HG03039 (cell line): ENCODE measurements around the gene PCSK6.

Experiments used
- ATAC-seq: cut with Tn5 transposase; IDR thresholded peaks from one replicate; pipeline ENCODE4 v1.9.1; 2021; ENCODE audit warnings: mild to moderate bottlenecking, moderate library complexity; ENCODE audit not compliant: unreplicated experiment

Gene PCSK6

DNA sequence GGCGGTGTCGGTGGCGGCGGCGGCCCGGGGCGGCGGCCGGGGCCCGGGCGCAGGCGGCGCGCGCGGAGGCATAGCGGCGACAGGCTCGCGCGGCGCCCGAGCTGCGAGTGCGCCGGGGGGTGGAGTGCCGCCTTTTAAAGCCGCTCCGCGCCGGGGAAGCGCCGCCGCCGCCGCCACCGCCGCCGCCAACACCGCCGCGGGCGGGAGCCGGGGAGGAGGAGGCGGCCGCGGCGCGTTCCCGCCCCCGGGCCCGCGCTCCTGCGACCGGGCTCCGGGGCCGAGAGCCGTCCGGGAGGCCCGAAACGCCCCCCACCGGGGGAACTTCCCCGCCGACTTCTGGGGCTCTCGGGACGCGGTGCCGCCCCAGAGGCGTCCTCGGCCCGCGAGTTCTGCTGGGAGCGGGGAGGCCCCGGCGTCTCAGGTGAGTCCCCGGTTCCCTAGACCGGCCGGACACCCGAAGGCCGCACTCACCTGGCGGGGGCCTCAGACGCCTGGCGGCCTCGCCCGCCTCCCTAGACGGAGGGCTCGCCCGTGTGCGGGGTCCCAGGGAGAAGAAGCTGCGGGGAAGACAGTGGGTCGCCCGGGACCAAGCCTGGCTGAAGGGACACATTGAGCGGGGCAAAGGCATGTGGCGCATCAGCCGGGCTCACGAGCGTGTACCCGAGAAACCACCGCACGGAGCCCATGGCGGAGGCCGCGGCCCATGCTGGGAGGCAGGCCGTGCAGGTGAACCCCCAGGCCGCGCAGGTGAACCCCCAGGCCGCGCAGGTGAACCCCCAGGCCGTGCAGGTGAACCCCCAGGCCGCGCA is at the start of gene PCSK6:
PCSK6 (minus strand) TSS at position 109 of the 809 bp plus-strand sequence; CDS start at position 72, 37 bp downstream.
- ATAC-seq = no peak

DNA sequence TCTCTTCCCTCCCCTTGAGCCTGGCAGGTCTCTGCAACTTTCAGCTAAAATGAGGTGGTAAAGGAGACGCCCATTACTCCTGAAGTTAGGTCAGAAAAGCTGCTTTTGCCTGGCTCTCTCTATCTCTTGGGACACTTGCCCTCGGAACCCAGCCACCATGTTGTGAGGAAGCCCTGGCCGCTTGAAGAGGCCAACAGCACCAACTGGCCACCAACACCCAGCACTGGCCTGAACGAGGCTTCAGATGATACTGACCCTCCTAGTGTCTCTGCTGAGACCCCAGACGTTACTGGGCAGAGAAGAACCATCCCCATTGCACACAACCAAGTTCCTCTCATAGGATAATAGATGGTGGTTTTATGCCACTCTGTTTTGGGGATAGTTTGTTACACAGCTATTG is 49.5 kb upstream of the PCSK6 start:
- no peak for ATAC-seq

DNA sequence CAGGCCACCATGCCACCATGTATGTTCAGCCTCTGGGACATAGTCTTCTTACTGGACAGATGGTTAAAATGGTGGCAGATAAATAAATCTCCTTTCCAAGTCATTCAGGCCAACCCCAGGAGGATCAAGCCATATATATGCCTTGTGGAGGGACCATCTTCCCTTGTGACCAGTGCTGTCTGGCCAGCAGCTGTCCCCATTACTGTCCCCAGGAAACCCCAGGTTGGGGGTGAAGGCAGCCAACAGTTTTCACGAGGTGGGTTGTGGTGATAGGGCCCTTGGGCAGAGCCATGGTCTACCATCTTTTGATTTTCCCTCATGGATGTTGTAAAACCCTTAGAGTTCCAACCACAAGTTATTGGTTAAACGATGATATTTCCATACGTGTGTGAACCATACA is 48.7 kb upstream of the PCSK6 start:
- ATAC-seq = no peak

DNA sequence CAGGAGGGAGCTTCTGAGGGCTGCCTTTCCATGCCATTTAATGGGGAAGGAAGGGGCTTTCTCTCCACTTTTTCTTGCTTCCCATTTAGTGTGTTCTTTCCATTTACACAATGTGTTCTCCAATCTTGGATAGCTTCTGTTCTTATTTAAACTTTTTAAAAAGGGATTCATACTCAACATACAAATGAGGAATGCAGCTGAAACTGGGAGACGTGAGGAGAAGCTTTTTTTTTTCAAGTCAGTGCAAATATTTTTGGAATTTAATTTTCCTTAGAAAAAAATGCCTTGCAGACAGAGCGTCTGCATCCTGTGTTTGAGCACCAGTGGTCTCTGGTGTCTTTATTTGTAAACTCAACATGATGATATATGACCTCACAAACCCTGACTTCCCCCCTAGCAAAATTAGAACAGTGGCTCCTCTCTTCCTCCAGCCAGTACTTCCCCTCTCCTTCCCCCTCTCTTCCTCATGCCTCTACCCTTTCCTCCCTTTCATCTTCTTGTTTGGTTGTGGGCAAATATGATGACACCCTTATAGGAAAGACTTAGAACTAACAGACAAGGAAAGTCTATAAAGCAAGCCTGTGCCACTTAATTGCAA is 48.1 kb upstream of the PCSK6 start:
- no peak for ATAC-seq

DNA sequence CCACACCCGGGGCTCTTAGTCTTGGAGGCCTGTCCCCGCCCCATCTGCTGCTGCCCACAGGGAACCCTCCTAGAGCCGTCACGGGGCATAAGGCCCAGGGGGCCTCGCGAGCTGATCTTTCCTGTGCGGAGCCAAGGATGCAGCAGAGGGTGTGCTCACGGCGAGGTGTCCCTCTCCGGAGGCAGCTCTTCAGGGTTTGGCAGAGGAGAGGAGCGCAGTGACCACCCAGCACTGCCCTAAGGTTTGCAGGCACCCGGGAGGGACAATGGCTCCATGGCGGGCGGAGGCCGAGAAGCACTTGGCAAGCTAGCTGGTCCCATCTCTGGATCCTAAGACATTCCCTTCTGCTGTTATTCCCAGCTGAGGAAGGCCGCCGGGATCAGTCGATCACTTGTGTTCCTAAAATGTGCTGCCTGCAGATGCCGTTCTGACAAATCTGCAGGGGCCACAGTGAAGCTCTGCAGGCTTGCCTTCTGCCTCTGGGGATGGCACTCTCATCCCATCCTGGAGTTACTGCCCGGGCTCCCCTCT is 47.4 kb upstream of the PCSK6 start:
- ATAC-seq = no peak

DNA sequence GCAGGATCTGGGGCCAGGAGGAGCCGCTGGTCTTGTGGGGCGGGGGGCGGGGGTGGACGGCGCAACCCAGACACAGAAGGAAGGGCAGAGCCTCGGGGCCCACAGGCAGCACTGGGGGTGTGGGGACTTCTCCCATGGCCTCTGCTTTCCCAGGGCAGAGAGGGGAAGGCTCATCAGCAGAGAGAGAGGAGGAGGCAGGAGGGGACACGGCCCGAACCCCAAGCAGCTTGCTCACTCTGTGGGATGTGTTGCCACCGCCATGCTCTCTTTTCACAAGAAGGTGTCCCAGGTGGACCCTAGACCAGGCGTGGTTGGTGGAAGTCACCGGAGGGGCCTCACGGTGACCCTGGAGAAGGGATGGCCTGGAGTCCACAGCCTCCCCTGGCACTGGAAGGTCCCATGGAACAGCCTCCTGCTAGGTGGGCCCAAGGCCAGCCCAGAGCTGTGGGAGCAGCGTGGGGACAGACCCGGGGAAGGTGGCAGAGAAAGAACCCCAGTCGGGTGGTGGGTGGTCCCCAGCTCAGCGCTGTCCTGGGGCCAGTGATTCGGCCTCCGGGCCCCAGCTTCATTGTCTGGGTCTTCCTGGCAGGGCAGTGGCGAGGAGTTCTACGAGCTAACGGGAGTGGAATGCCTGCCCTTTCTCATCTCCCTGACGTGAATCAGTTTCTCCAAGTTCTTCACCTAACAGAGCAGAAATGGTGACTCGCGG is 46.8 kb upstream of the PCSK6 start:
- no peak for ATAC-seq

DNA sequence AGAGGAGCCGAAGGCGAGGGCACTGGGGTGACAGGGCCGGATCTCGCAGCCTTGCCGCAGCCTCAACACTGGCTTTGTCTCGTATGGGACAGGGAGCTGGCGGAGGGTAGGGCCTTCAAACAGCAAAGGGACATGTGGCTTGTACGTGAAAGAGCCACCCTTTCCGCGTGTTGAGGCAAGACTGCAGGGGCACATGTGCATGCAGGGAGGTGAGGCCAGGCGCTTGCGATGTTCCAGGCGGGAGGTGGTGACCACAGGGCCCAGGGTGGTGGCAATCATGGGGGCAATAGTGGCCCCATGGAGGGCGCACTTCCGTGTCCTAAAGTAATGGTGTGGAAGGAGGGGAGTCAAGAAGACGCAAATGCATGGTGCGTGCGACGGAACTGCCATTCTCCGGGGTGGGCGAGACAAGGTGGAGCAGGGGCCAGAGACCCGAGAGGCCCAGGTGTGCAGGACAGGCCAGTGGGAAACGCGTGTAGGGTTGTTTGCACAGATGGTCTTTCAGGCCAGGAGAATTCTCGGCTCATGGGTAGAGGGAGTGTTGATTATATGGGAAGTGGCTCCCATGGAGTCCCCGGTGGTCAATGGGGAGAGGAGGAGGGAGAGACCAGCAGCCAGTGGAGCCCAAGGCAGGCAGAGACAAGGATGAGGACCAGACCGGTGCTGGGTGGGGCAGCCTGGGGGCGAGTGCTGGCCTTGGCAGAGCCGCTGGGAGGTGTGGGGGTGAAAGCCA is 45.8 kb upstream of the PCSK6 start:
- no peak for ATAC-seq

DNA sequence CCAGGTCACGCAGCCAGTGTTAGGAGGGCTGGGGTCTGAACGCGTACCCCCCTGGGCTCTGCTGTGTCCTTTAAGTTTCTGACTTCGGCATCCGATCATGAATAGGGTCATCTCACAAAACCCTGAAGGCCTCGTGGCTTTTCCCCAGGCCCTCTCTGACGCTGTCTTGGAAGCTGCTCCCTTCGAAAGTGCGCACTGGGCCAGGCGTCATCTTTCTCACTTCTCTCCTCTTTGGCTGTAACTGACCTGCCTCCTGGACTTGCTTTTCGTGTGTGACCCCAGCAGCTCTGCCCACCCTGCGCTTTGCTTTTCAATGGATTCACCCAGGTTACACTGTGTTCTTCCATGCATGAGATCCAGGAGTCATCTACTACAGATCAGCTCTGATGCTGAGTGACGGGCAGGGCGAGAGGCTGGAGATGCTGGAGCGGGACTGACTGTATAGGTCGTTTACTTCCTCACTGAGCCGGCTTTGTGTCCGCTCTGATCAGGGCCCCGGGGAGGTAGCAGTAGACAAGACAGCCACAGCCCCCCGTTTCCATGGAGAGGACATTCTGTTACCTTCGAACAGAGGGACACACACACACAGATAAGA is 45.0 kb upstream of the PCSK6 start:
- ATAC-seq = no peak

DNA sequence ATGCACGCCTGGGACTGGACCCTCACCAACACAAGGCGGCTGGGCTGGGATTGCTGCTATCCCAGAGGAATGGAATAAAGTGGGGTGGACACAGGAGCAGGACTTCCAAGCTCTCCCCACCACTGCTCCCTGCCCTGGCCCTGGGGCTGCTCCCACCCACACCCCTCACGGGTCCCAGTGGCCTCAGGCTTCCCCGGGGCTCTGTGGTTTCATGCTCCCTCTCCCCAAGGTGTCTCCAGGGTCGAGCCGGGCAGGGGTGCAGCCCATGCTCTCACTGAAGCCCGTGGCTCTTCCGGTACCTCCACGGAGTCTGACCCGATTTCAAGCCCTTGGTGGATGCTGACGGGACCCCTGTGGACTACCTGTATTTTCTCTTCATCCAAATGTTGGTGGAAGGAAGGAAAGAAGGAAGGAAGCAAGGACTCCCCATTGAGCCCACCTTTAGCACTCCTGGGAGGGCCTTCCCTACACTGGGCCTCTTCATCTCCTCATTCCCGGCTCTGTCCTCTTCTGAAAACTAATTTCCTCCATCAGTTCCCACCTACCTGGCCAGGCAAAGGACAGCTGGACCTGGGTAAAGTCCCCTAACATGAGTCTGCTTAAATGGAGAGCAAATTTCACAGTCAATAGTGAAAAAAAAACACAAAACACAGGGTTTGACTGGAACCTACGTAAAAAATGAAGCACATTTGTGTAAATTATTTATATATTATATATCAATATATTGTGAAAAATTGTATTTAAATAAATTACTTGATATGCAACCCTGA is 44.0 kb upstream of the PCSK6 start:
- ATAC-seq = no peak

DNA sequence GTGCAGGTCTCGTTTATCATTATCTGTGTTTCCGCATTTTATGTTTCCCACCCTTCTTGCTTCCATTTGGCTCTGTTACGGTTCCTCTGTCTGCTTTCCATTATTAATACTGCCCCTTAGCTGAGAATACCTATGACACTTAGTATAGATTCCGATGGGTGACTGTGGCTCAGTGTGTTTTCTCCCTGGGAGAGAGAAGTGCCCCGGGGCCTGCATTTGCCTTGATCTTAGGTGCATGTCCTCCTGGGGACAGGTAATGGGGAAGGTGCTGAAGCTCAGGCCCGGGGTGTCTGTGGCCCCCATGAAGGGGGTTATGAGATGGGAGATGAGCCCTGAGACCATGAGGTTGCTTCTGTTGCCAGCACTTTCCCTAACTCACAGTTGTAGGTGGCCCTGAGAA is 43.4 kb upstream of the PCSK6 start:
- ATAC-seq = no peak

DNA sequence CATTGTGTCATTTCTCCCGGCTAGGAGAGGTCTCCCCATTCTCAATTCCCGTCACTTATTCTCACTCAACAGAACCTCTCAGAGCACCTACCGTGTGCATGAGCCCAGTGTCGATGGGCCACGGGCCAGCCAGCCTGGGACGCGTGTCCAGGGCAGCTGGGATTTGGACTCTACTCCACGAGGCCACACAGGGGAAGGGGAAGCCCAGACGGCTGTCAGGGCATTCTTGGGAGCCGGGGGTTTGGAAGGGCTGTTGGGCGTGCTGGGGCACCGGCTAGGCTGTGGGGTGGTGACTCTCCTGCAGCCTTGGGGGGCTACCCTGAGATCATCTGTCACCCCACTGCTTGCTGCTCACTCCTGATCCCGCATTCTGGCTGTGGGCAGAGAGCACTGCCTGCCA is 41.7 kb upstream of the PCSK6 start:
- no peak for ATAC-seq

DNA sequence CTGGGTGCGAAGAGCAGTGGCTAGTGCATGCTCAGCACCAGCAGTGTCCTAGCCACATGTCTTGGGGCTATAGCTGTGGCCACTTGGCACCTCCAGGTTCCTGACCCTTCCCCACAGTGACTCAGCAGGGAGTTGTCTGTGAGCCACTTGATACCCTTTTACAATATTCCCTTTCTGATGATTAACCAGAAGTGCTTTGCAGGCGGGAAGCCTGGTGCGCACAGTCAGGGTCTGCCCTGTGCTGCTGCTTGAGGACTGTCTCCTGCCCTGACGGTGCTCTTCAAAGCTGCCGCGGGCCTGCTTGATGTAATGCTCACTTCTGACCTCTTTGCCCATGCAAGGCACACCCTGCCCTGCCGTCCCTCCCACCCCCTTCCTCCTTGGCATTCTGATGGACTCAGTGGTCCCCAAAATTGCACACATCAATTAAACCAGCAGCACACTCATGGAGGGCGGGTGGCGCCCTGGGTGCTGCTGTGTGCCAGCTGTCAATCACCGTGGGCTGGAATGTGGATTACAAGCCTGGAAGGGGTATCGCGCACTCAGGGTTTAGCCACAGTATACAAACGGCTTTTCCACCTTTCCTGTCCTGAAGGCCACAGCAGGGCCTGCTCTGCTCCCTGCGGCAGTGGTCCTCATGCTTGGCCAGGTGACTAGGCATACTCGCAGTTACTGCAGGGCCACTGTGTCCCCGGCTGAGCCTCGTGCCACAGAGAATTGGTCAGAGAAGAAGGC is 40.9 kb upstream of the PCSK6 start:
- ATAC-seq = no peak

DNA sequence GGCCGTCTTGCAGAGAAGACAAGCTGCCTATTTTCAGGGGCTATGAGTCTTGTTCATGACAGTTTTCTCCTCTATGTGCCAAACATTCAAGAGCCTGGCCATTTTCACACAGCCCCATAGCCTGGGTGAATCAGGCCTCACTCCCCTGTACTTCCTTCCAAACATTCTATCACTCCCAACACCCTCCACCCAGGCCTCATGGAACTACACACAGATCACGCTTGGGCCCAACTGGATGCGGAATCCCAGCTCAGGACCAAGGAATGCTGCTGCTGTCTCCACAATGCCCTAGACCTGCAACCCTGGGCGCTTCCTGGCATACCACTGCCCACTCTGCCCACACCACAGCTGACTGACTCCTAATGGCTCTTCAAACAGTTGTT is 39.4 kb upstream of the PCSK6 start:
- ATAC-seq = no peak

DNA sequence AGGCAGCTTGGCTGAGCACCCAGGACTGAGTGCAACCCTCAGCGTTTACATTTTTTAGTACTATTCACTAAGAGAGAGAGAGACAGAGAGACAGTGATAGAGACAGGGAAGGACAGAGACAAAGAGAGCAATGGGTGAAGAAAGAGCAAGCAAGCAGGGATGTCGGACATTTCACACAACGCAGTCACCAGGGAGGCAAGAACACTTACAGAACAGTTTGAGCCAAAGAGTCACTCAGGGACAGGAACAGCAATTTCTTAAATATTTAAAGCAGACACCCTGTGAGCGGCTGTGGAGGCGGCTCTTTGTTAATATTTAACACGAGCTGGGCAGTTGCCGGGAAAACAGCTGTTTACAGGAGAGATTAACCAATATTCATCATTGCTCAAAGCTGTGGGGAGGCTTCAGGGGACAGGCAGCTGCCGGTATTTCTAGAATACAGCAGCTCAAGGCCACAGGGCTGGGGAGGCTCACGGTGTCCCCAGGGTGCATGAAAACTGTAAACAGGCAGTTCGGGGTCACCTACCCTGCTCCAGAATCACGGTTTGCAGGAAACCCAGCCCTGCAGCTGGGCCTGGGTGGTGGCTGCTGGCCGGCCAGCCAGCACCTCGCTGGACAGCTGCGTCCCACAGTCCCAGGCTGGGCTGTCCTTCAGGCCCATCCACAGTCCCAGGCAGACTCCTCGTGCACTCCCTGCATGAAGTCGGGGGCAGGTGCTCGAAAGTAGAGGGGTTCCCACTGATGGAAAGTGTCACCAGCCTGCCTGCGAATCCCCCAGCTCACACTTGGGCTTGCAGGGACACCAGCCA is 38.8 kb upstream of the PCSK6 start:
- no peak for ATAC-seq

DNA sequence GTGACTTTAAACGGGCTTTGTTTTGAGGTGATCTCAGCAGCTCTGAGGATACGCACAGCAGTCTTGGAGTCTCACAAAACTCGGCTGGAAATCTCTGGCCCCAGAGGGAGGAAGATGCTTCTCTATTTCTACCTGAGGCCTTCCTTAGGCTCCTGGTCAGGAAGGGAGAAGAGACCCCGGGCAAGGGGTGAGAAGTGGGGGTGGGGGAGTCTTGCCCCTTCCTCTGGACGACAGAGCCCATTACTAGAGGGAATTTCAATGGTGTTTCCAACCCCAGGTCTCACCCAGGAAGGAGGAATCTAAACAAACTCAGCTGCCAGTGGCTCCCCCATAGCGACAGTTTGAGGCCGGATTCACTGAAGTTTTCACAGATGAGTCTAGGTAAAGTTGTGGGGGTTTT is 37.4 kb upstream of the PCSK6 start:
- no peak for ATAC-seq

DNA sequence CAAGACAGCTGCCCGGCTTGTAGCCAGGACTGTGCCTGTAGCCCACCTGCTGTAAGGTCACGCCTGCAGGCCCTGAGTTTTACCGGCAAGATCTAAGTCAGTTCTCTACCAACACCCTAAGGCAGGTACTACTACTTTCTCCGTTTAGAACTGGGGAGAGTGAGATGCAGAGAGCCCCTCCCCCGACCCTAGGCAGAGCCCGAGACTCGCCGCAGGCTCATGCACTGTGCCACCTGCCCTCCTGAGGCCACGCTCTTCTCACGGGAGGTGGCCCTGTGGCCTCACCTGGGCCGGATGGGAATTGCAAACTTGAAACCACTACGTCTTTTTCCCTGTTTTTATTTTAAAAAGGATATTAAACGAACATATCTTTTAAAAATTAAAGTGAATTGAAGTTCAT is 36.9 kb upstream of the PCSK6 start:
- ATAC-seq = no peak

DNA sequence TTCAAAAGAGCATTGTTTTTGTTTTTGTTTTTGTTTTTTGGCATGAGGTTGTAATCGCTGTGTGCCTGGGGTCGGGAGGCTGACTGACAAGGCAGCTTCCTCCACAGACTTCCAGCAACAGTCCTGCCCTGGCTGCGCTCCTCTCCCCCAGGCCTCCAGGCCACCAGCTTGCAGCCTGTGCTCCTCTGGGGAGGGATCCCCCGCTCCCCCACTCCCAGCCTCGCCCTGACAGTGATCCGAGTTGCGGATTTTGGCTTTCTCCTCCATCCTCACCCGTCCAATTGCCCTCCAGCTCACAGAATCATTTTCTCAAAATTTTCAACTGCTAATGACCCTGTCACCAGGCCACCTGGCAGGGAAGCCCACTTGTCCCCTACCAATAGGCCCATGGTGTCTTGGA is 36.5 kb upstream of the PCSK6 start:
- no peak for ATAC-seq

DNA sequence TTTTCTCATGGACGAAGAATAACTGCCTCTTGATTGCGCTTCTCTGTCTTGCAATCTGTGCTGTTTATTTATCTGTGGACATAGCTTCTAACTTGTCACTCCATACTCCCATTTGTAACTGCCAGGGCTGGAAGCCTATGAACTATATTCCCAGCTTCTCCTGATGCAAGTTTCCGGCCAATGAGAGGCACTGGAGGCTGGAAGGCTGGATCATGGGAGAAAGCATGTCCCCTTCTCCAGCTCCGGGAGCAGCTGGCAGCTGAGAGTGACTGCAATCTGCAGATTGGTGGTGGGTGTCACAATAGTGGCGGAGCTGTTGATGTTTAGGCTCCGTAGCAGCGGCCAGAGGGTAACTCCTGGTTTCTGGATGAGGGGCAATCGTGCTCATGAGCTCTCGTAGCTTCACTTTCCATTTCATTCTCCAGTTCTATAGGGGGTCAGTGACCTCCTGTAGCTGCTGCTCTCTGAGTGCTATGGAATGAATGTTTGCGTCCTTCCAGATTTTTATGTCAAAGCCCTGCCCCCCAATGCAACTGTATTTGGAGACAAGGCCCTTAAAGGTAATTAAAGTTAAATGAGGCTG is 35.7 kb upstream of the PCSK6 start:
- no peak for ATAC-seq
